ENCODE results near the gene KDM5B.

DNA sequence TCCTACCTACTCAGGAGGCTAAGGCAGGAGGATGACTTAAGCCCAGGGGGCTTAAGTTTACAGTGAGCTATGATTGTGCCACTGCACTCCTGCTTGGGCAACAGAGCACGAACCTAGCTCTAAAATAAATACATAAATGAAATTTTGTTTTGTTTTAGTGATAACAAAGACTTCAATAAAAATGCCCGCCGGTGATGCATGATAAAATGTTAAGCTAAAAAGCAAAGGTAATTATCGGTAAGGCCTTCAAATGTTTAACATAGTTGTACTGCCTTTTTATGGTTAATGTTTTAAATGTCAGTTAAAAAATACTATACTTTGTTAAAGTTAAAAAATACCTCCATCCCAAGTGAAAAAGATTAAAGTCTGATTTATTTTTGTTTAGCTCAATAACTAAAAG is 27.0 kb downstream of the KDM5B start:
- no peak for TF ChIP-seq POLR2A (IDR thresholded peaks at IDR 0.05)
- TF ChIP-seq, protein P1, sequence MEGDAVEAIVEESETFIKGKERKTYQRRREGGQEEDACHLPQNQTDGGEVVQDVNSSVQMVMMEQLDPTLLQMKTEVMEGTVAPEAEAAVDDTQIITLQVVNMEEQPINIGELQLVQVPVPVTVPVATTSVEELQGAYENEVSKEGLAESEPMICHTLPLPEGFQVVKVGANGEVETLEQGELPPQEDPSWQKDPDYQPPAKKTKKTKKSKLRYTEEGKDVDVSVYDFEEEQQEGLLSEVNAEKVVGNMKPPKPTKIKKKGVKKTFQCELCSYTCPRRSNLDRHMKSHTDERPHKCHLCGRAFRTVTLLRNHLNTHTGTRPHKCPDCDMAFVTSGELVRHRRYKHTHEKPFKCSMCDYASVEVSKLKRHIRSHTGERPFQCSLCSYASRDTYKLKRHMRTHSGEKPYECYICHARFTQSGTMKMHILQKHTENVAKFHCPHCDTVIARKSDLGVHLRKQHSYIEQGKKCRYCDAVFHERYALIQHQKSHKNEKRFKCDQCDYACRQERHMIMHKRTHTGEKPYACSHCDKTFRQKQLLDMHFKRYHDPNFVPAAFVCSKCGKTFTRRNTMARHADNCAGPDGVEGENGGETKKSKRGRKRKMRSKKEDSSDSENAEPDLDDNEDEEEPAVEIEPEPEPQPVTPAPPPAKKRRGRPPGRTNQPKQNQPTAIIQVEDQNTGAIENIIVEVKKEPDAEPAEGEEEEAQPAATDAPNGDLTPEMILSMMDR (IDR thresholded peaks at IDR 0.05) = no peak

All from transverse colon (tissue), 3 donors.